GM13977 (cell line): ENCODE measurements around the gene TNS1.
"Not testable (repeated sequence)": the region's sequence is repeated elsewhere in the genome, so short reads cannot be mapped to it uniquely, and the experiment has no call there.

Experiments
- DNase-seq: peaks from one replicate; pipeline ENCODE4 v3.0.0; 2012; ENCODE audit warnings: low spot score
- CTCF ChIP-seq: IDR thresholded peaks from 2 replicates; pipeline ENCODE4 v1.5.1; 2012; ENCODE audit warnings: mild to moderate bottlenecking, control low read depth; ENCODE audit not compliant: insufficient read depth; ENCODE audit errors: extremely low read depth, missing control alignments
- in situ Hi-C: fragments of 300-500 bp; cut with MboI; formaldehyde crosslinking; loops from one replicate; pipeline ENCODE4 v1.12.0; 2022; ENCODE audit warnings: low sequenced_read_pairs, low pct_unique_long_range_greater_than_20kb, mixed read lengths, inconsistent platforms; ENCODE audit not compliant: unreplicated experiment

Gene TNS1

GRCh38 chr2:218002845-218003180, at the start of gene TNS1:
Gene TNS1, minus strand, starts transcription at chr2:218002995. Its CDS starts 123 bp downstream, at chr2:218002872.
- TF ChIP-seq CTCF = no peak
- no peak for DNase-seq
- in situ Hi-C loops = no loop called here

- in situ Hi-C loops = no loop called here
- no peak for DNase-seq
- no peak for TF ChIP-seq CTCF
Observed at GRCh38 chr2:218051903-218052302, 49.1 kb upstream of the TNS1 start.

DNA sequence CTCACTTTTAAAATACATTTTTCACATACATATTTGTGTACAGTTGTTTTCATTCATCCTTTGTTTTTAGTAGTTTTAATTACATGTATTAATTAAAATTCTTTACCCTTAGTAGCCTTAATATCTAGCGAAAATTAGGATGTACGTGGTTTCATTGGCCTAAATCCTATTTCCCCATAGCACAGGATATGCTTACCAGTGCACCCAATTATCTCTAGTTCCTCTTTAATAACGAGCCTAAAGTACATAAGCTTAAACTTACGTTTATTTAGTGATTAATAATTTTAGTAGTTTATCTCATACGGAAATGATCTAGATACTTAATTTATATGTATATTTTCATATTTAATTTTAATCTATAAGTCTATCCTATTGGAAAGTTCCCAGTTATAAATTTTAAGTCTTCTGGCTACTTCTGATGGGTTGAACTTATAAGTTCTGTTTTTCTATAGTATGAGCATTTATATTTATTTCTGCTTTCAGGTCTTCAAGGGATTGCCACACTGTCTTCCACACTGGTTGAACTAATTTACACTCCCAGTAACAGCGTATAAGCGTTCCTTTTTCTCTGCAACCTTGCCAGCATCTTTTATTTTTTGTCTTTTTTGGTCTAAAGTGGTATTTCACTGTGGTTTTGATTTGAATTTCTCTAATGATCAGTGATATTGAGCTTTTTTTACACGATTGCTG, 44.9 kb upstream of the TNS1 start:
- no peak for TF ChIP-seq CTCF
- in situ Hi-C loops = no loop called here
- DNase-seq = no peak

- in situ Hi-C loops = no loop called here
- no peak for DNase-seq
- TF ChIP-seq CTCF = no peak
Observed at GRCh38 chr2:218046238-218046637, 43.4 kb upstream of the TNS1 start.

GRCh38 chr2:218044599-218044998, 41.8 kb upstream of the TNS1 start:
- DNase-seq, in situ Hi-C loops: not testable (repeated sequence)

- DNase-seq = no peak
- TF ChIP-seq CTCF = no peak
- in situ Hi-C loops = no loop called here
Observed at GRCh38 chr2:218043701-218044109, 40.9 kb upstream of the TNS1 start.

GRCh38 chr2:218043100-218043499, 40.3 kb upstream of the TNS1 start:
- no peak for TF ChIP-seq CTCF
- in situ Hi-C loops = no loop called here
- no peak for DNase-seq
